HCT116 (cell line): Measurements from ENCODE around the gene DIS3L2. TPM values are rescaled to one million over a fixed set of nuclear protein-coding genes. Genes with fewer than 3 reads are reported as not detected.

Experiments
- ATAC-seq: fragments of 200-7000 bp; cut with Tn5 transposase; 2 replicates; pipeline ENCODE4 v1.9.1; 2020; ENCODE audit warnings: mild to moderate bottlenecking, moderate library complexity
- BruUV-seq: library from RNA; stranded (reverse); fragments of 400-500 nt; replicated peaks from 2 replicates; lab custom pipeline; 2021; lab: Mats Ljungman, UMichigan
- CTCF ChIA-PET: fragments of 300-600 bp; sonication (Branson Sonifier 250); formaldehyde crosslinking; loops from one replicate; lab custom pipeline; 2021; ENCODE audit warnings: antibody characterized with exemption; lab: Charles Lee
- POLR2A ChIA-PET: fragments of 300-600, 350-600 bp; sonication (Branson Sonifier 250); formaldehyde crosslinking; loops from one replicate; lab custom pipeline; 2021; ENCODE audit warnings: antibody characterized with exemption; lab: Charles Lee
- RAD21 ChIA-PET, 2 experiments: fragments of 300-600 bp; sonication (Branson Sonifier 250); formaldehyde crosslinking; loops; one replicate each; lab custom pipeline; 2023; ENCODE audit warnings: low total read pairs in 2 of 2; ENCODE audit not compliant: uncharacterized antibody in 2 of 2, unreplicated experiment in 2 of 2, low non-redundant PET in 1 of 2; lab: Charles Lee
- DNase-seq: peaks from one replicate; pipeline ENCODE4 v3.0.0-alpha.2; 2010; ENCODE audit warnings: low read depth, low spot score
- H2AFZ ChIP-seq: fragments of 200-600 bp; shearing (Covaris generic), sonication (generic); 2 replicates; pipeline ENCODE4 v1.6.1; 2017; ENCODE audit warnings: low read depth, mixed run types, mixed read lengths, antibody characterized with exemption, low read length; ENCODE audit not compliant: poor library complexity, severe bottlenecking
- H3K27ac ChIP-seq: 2 replicates; pipeline ENCODE4 v1.5.1; 2012; ENCODE audit warnings: low read depth, low read length
- H3K27me3 ChIP-seq: fragments of 200-600 bp; sonication (generic); 2 replicates; pipeline ENCODE4 v1.6.1; 2016; ENCODE audit warnings: mixed run types, low read length, mixed read lengths; ENCODE audit not compliant: insufficient read depth
- H3K36me3 ChIP-seq, 2 experiments: fragments of 200-500 bp in 1 of 2; fragments of 200-600 bp in 1 of 2; sonication (Bioruptor generic) in 1 of 2; sonication (generic) in 1 of 2; 2 replicates each; pipeline versions ENCODE4 v1.5.1 to v1.6.1; 2014 to 2016; ENCODE audit warnings: low read length in 2 of 2, inconsistent platforms in 1 of 2, mixed read lengths in 1 of 2, mixed run types in 1 of 2; ENCODE audit not compliant: insufficient read depth in 2 of 2, control insufficient read depth in 1 of 2
- H3K4me1 ChIP-seq, 2 experiments: fragments of 200-600 bp in 1 of 2; sonication (generic) in 1 of 2; 2 replicates each; pipeline versions ENCODE4 v1.5.1 to v1.6.1; 2012 to 2017; ENCODE audit warnings: low read length in 2 of 2, inconsistent platforms in 1 of 2, mild to moderate bottlenecking in 1 of 2, mixed read lengths in 1 of 2, mixed run types in 1 of 2, moderate library complexity in 1 of 2; ENCODE audit not compliant: insufficient read depth in 2 of 2, control insufficient read depth in 1 of 2
- H3K4me2 ChIP-seq: fragments of 200-600 bp; sonication (generic); 2 replicates; pipeline ENCODE4 v1.6.1; 2017; ENCODE audit warnings: mixed run types, low read length, mixed read lengths
- H3K4me3 ChIP-seq, 2 experiments: fragments of 200-600 bp in 1 of 2; sonication (generic) in 1 of 2; replicated peaks in 1 of 2; 2 replicates each; pipeline ENCODE4 v1.5.1; 2011 to 2016; ENCODE audit warnings: low read length in 2 of 2, control low read depth in 1 of 2, low read depth in 1 of 2, mild to moderate bottlenecking in 1 of 2, mixed read lengths in 1 of 2, mixed run types in 1 of 2
- H3K79me2 ChIP-seq: fragments of 200-600 bp; sonication (generic); 2 replicates; pipeline ENCODE4 v1.6.1; 2017; ENCODE audit warnings: mild to moderate bottlenecking, mixed run types, low read length, moderate library complexity, mixed read lengths; ENCODE audit not compliant: insufficient read depth
- H3K9ac ChIP-seq: fragments of 200-600 bp; sonication (generic); 2 replicates; pipeline ENCODE4 v1.6.1; 2016; ENCODE audit warnings: low read length, mixed read lengths
- H3K9me2 ChIP-seq: fragments of 200-600 bp; sonication (generic), shearing (Covaris generic); 2 replicates; pipeline ENCODE4 v1.6.1; 2017; ENCODE audit warnings: mixed run types, mild to moderate bottlenecking, moderate library complexity; ENCODE audit not compliant: insufficient read depth
- H3K9me3 ChIP-seq, 2 experiments: fragments of 200-500 bp in 1 of 2; fragments of 200-600 bp in 1 of 2; sonication (Bioruptor generic) in 1 of 2; sonication (generic) in 1 of 2; 2 replicates each; pipeline ENCODE4 v1.6.1; 2014 to 2017; ENCODE audit warnings: low read length in 2 of 2, mixed read lengths in 2 of 2, inconsistent platforms in 1 of 2, low read depth in 1 of 2, mild to moderate bottlenecking in 1 of 2, mixed run types in 1 of 2, moderate library complexity in 1 of 2; ENCODE audit not compliant: control insufficient read depth in 1 of 2, insufficient read depth in 1 of 2
- H4K20me1 ChIP-seq: fragments of 200-600 bp; sonication (generic), shearing (Covaris generic); 2 replicates; pipeline ENCODE4 v1.6.1; 2017; ENCODE audit warnings: mixed run types, mild to moderate bottlenecking, moderate library complexity; ENCODE audit not compliant: insufficient read depth
- EZH2 ChIP-seq: fragments of 200-600 bp; sonication (generic); IDR thresholded peaks from 2 replicates; pipeline ENCODE4 v1.6.1; 2017; ENCODE audit warnings: antibody characterized with exemption, mixed run types
- POLR2A ChIP-seq: IDR thresholded peaks from 2 replicates; pipeline ENCODE4 v1.7.0; 2011; ENCODE audit warnings: borderline replicate concordance; ENCODE audit not compliant: insufficient read depth, insufficient read length; ENCODE audit errors: extremely low read depth
- TCF7L2 ChIP-seq: IDR thresholded peaks from 2 replicates; pipeline ENCODE4 v1.7.0; 2011; ENCODE audit warnings: borderline replicate concordance, inconsistent platforms; ENCODE audit not compliant: insufficient read depth, insufficient read length; ENCODE audit errors: extremely low read depth
- ZNF274 ChIP-seq: fragments of 200-500 bp; sonication (Bioruptor generic); IDR thresholded peaks from 2 replicates; pipeline ENCODE4 v1.6.1; 2014; ENCODE audit warnings: mild to moderate bottlenecking, low read depth, low read length, inconsistent platforms
- intact Hi-C: fragments of 100-400 bp; cut with micrococcal nuclease; formaldehyde crosslinking; loops from 2 replicates; pipeline ENCODE4 v1.10.0; 2022
- total RNA-seq: library from RNA; stranded (reverse); gene quantifications from one replicate; pipeline ENCODE4 v1.2.1, GENCODE V29; 2021; ENCODE audit not compliant: unreplicated experiment

DIS3L2 gene
- total RNA-seq, 1 experiment from 2014 or later = 42.5 TPM

GRCh38 chr2:232321817-232322559, 360.5 kb downstream of the DIS3L2 start:
- BruUV-seq = no TSS peak
- no peak for DNase-seq
- Histone ChIP-seq H3K79me2 (no peaks in the 10 kb centered on the region), H3K27ac (no peak overlapping the region), H3K4me1 (no peaks in the 10 kb centered on the region), H3K36me3 (no peaks in the 10 kb centered on the region), H3K4me3 (no peak overlapping the region), H3K9me2 (no peaks in the 10 kb centered on the region), H3K4me2 (no peak overlapping the region), H4K20me1 (no peaks in the 10 kb centered on the region), H2AFZ (no peak overlapping the region), H3K9ac (no peak overlapping the region), H3K9me3 (no peaks in the 10 kb centered on the region), H3K27me3 (no peaks in the 10 kb centered on the region)
- intact Hi-C loops = no loop called here
- no peak for TF ChIP-seq POLR2A
- no peak for TF ChIP-seq EZH2
- ChIA-PET CTCF (no interaction called here), RAD21 (no interaction called here), POLR2A (no interaction called here)
- ATAC-seq = no peak

GRCh38 chr2:232322560-232323327, 361.2 kb downstream of the DIS3L2 start:
- no peak for TF ChIP-seq TCF7L2
- no peak for TF ChIP-seq ZNF274
- no peak overlapping the region for H2AFZ ChIP-seq
- BruUV-seq = no TSS peak
- H4K20me1 ChIP-seq = no peaks in the 10 kb centered on the region
- H3K4me1 ChIP-seq = no peaks in the 10 kb centered on the region
- DNase-seq = no peak
- no peaks in the 10 kb centered on the region for H3K27me3 ChIP-seq
- POLR2A ChIA-PET = no interaction called here
- H3K79me2 ChIP-seq = no peaks in the 10 kb centered on the region
- no peaks in the 10 kb centered on the region for H3K9me2 ChIP-seq
- ATAC-seq = no peak
- H3K9me3 ChIP-seq = no peaks in the 10 kb centered on the region
- RAD21 ChIA-PET = no interaction called here
- no peak overlapping the region for H3K4me2 ChIP-seq
- H3K36me3 ChIP-seq = no peaks in the 10 kb centered on the region
- CTCF ChIA-PET = no interaction called here
- H3K9ac ChIP-seq = no peak overlapping the region
- H3K4me3 ChIP-seq = no peak overlapping the region
- no peak overlapping the region for H3K27ac ChIP-seq
- intact Hi-C loops = no loop called here
